Progenitor cell of endocrine pancreas (in vitro differentiated cells): ENCODE results near the gene MFGE8. TPM values are rescaled to one million over a fixed set of nuclear protein-coding genes. Genes with fewer than 3 reads are reported as not detected.

ENCODE experiments used
- DNase-seq: peaks from one replicate; pipeline ENCODE4 v3.0.0; 2021; ENCODE audit warnings: low spot score; ENCODE audit not compliant: unreplicated experiment
- H3K27ac Mint-ChIP-seq: 2 replicates; pipeline ENCODE4 v1.8.0; 2021; ENCODE audit warnings: mild to moderate bottlenecking, moderate library complexity, mixed read lengths
- H3K27me3 Mint-ChIP-seq: 2 replicates; pipeline ENCODE4 v1.8.0; 2021; ENCODE audit warnings: mixed read lengths
- H3K36me3 Mint-ChIP-seq: 2 replicates; pipeline ENCODE4 v1.8.0; 2022; ENCODE audit warnings: mixed read lengths; ENCODE audit not compliant: insufficient read depth
- H3K4me1 Mint-ChIP-seq: 2 replicates; pipeline ENCODE4 v1.8.0; 2021; ENCODE audit warnings: low read depth, mixed read lengths
- H3K4me3 Mint-ChIP-seq: 2 replicates; pipeline ENCODE4 v1.8.0; 2021; ENCODE audit warnings: low read depth, mild to moderate bottlenecking, moderate library complexity, mixed read lengths
- H3K9me3 Mint-ChIP-seq: 2 replicates; pipeline ENCODE4 v1.8.0; 2021; ENCODE audit warnings: low read depth, mixed read lengths
- total RNA-seq: library from RNA; stranded (reverse); gene quantifications from 2 replicates; pipeline ENCODE4 v1.2.1, GENCODE V29; 2021
- TF ChIP-seq, protein P1 (sequence below): fragments of 200-600 bp; sonication (generic); IDR thresholded peaks from one replicate; pipeline ENCODE4 v1.5.0; 2021; ENCODE audit warnings: antibody characterized with exemption, mild to moderate bottlenecking; ENCODE audit not compliant: unreplicated experiment

Gene MFGE8
- total RNA-seq, 1 donor from 2014 or later = 297 TPM

DNA sequence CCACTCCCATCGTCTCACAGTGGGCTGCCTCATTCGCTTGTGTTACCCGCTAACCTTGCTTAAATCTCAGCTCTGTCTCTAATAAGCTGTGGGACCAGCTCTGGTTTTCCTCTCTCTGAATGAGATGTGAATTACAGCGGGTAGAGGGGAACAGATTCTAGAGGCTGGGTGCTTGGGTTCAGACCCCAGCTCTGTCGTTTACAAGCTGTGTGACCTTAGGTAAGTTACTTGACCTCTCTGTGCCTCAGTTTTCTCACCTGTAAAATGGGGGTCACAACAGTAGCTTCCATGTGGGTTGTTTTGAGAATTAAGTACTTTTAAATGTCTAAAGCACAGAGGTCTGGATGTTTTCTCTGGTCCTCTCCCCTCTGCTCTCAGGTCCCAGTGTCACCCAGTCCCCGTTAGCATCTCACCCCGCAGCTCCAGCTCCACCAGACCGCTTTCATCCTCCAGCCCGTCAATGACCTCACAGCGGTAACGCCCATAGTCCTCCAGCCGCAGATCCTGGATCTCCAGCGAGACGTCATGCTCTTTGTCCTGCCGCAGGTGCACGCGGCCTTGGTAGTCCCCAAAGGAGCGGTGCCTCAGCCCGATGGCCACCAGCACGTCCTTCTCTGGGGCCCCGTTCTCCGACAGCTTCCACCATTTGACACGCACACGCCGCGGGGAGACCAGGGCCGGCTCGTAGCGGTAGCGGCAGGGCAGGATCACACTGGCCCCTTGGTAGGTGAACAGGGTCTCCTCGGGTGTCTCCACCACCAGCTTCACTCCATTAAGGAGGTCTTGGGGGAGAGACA is 32.0 kb downstream of the MFGE8 start:
- Mint-ChIP-seq H3K4me1 (peaks cover 3% of the 10 kb centered on the region), H3K36me3 (no peaks in the 10 kb centered on the region), H3K4me3 (no peak overlapping the region), H3K27ac (no peak overlapping the region), H3K9me3 (no peaks in the 10 kb centered on the region), H3K27me3 (no peaks in the 10 kb centered on the region)
- TF ChIP-seq, protein P1, sequence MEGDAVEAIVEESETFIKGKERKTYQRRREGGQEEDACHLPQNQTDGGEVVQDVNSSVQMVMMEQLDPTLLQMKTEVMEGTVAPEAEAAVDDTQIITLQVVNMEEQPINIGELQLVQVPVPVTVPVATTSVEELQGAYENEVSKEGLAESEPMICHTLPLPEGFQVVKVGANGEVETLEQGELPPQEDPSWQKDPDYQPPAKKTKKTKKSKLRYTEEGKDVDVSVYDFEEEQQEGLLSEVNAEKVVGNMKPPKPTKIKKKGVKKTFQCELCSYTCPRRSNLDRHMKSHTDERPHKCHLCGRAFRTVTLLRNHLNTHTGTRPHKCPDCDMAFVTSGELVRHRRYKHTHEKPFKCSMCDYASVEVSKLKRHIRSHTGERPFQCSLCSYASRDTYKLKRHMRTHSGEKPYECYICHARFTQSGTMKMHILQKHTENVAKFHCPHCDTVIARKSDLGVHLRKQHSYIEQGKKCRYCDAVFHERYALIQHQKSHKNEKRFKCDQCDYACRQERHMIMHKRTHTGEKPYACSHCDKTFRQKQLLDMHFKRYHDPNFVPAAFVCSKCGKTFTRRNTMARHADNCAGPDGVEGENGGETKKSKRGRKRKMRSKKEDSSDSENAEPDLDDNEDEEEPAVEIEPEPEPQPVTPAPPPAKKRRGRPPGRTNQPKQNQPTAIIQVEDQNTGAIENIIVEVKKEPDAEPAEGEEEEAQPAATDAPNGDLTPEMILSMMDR = no peak
- DNase-seq = no peak

DNA sequence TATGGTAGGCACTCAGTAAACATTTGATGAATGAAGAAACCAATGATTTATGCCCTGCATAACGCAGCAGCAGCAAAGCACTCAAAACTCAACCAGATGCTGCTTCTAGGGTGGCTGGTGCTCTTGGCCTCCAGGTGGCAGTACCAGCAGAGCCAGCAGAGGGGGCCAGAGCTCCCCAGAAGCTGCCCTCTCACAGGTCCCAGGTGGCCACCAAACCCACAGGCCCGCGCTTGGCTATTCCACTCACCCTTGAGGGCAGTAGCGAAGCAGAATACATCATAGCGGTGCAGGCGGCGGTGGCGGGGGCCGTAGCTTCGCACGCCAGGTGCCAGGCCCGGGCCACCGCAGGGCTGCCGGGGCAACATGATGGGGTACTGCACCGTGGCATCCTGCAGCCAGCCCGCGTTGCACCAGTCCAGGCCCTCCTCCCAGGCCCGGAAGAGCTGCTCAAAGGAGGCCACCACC is 34.4 kb downstream of the MFGE8 start:
- H3K4me3 Mint-ChIP-seq = no peak overlapping the region
- no peaks in the 10 kb centered on the region for H3K27me3 Mint-ChIP-seq
- H3K9me3 Mint-ChIP-seq = no peaks in the 10 kb centered on the region
- TF ChIP-seq, protein P1 = peak; percentile 76
- no peaks in the 10 kb centered on the region for H3K36me3 Mint-ChIP-seq
- no peaks in the 10 kb centered on the region for H3K4me1 Mint-ChIP-seq
- no peak overlapping the region for H3K27ac Mint-ChIP-seq
- peak; percentile 47 for DNase-seq

DNA sequence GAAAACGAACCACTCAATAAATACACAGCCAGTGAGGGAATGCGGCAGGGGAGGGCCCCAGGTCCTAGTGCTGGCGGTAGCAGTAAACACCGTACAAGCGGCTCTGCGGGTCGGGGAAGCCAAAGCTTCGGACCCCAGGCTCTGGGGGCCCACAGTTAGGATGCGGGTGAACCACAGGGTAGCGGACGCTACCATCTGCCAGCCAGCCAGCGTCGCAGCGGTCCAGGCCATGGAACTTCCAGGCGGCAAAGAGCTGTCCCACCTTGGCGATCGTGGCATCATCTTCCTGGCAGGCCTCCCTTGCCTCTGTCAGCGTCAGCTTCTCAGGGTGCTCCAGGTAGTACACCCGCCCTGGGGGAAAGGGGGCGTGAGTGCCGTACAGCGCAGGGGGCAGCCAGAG is 35.3 kb downstream of the MFGE8 start:
- H3K27me3 Mint-ChIP-seq = no peaks in the 10 kb centered on the region
- no peak for DNase-seq
- no peaks in the 10 kb centered on the region for H3K9me3 Mint-ChIP-seq
- H3K36me3 Mint-ChIP-seq = no peaks in the 10 kb centered on the region
- TF ChIP-seq, protein P1 = no peak
- H3K4me1 Mint-ChIP-seq = no peaks in the 10 kb centered on the region
- no peak overlapping the region for H3K4me3 Mint-ChIP-seq
- no peak overlapping the region for H3K27ac Mint-ChIP-seq

DNA sequence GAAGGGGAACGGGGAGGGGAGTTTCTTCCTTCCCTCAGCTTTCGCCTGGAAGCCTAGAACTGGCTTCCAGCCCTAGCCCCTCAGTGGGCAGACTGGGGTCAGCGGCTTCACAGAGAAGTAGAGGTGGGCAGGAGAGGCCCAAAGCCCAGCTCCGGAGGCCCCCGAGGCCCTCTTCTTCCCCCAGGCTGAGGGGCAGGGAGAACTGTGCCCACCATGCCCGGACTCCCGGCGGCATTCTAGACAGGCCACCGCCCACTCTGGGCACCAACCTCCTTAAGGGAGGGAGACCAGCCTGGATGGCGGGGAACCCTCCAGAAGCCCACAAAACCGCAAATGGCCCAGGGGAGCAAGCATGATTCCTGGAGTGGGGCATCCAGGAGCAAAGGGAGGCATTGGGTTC is 35.8 kb downstream of the MFGE8 start:
- no peaks in the 10 kb centered on the region for H3K36me3 Mint-ChIP-seq
- H3K4me3 Mint-ChIP-seq = no peak overlapping the region
- H3K9me3 Mint-ChIP-seq = no peaks in the 10 kb centered on the region
- TF ChIP-seq, protein P1 = no peak
- H3K4me1 Mint-ChIP-seq = no peaks in the 10 kb centered on the region
- peaks cover 4% of the 10 kb centered on the region for H3K27me3 Mint-ChIP-seq
- no peak overlapping the region for H3K27ac Mint-ChIP-seq
- no peak for DNase-seq

DNA sequence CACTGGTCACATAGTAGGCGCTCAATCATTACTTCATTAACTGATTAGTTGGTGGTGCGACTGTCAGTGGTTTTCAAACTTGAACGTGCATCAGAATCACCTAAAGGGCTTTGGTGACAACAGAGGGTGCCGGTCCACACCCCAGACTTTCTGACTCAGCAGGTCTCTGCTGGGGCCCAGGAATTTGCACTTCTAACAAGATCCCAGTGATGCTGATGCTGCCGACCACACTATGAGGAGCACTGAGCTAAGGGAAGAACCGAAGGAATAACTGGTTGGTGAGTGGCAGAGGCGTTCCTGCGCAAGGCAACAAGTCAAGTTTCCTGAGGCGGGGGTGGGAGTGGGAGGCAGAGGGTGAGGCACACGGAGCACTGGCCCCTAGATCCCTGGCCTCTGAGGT is 36.6 kb downstream of the MFGE8 start:
- no peak overlapping the region for H3K4me3 Mint-ChIP-seq
- no peak for DNase-seq
- peaks cover 10% of the 10 kb centered on the region for H3K27me3 Mint-ChIP-seq
- no peak overlapping the region for H3K27ac Mint-ChIP-seq
- H3K9me3 Mint-ChIP-seq = no peaks in the 10 kb centered on the region
- H3K4me1 Mint-ChIP-seq = no peaks in the 10 kb centered on the region
- H3K36me3 Mint-ChIP-seq = no peaks in the 10 kb centered on the region
- TF ChIP-seq, protein P1 = no peak
